ENCODE results near the gene GLI2. TPM values are rescaled to one million over a fixed set of nuclear protein-coding genes. Genes with fewer than 3 reads are reported as not detected.
A peak's percentile ranks its signal among the peaks of the same experiment; 100 is the strongest.

The GLI2 gene
- total and polyA plus RNA-seq, 2 of the 8 experiments (the other 6 are each of a cell fraction or from before 2014, with no cell fraction given): 18.4 to 46.9 TPM

- Histone ChIP-seq H3K56ac (replicated peaks; ENCODE audit: insufficient read length, low read depth, low read length) (no peak overlapping the region), H4K91ac (replicated peaks; ENCODE audit: insufficient read length, low read length) (no peak overlapping the region), H3K23me2 (ENCODE audit: low read depth, low read length) (no peaks in the 10 kb centered on the region; the same call in 1 of the 2 replicates), H4K8ac (ENCODE audit: extremely low read depth, insufficient read depth, low read length) (no peak overlapping the region), H3K18ac (ENCODE audit: extremely low read depth, low read length) (no peak overlapping the region), H3K79me1 (ENCODE audit: low read depth, low read length) (peaks cover 46% of the 10 kb centered on the region), H3K9me3 (ENCODE audit: insufficient read depth in 2 of 2, low read depth in 1 of 2, low read length in 1 of 2) (no peaks in the 10 kb centered on the region), H2BK12ac (ENCODE audit: low read depth, low read length) (no peak overlapping the region), H3K9ac (replicated peaks in 1 of 4; ENCODE audit: extremely low read depth in 1 of 4, low read depth in 3 of 4, low read length in 3 of 4) (no peak overlapping the region; a peak in 1 of 7 replicates), H2BK15ac (ENCODE audit: low read length) (peak overlapping the region; percentile 25; the same call in 1 of the 2 replicates), H2AK5ac (ENCODE audit: low read depth, low read length) (no peak overlapping the region), H2BK5ac (ENCODE audit: low read depth, low read length) (peak overlapping the region; percentile 78; the same call in 1 of the 2 replicates), H4K5ac (ENCODE audit: insufficient read length, low read depth, low read length) (no peak overlapping the region), H3K36me3 (ENCODE audit: control insufficient read depth in 2 of 4, insufficient read depth in 4 of 4, low read length in 3 of 4) (no peaks in the 10 kb centered on the region), H2BK20ac (ENCODE audit: low read length) (peak overlapping the region; percentile 35; the same call in 1 of the 2 replicates), H3K27ac (ENCODE audit: low read depth, low read length) (no peak overlapping the region), H3K23ac (ENCODE audit: insufficient read length) (no peak overlapping the region), H3K27me3 (replicated peaks in 1 of 4; ENCODE audit: control insufficient read depth in 3 of 4, extremely low read depth in 1 of 4, insufficient read depth in 3 of 4, low read length in 3 of 4) (no peaks in the 10 kb centered on the region), H2AFZ (ENCODE audit: low read length) (no peak overlapping the region), H3K4me3 (ENCODE audit: extremely low read depth in 1 of 4, insufficient read depth in 2 of 4, low read depth in 3 of 4, low read length in 4 of 4) (no peak overlapping the region), H4K20me1 (replicated peaks in 1 of 2; ENCODE audit: control insufficient read depth in 1 of 2, insufficient read depth in 2 of 2, low read length in 2 of 2) (peaks cover 31 to 60% of the 10 kb centered on the region in 2 experiments), H3K4me1 (replicated peaks in 1 of 4; ENCODE audit: control insufficient read depth in 3 of 4, insufficient read depth in 4 of 4, low read length in 3 of 4) (peaks cover 16 to 46% (median 27%) of the 10 kb centered on the region in 4 experiments), H3K79me2 (ENCODE audit: control insufficient read depth in 1 of 2, insufficient read depth in 2 of 2, low read length in 2 of 2) (peaks cover 13 to 99% of the 10 kb centered on the region in 2 experiments), H3K4me2 (ENCODE audit: insufficient read depth in 1 of 2, low read depth in 2 of 2, low read length in 2 of 2) (peak overlapping the region in 1 of 2 experiments; percentile 6; a peak in 1 of 4 replicates), H3K4ac (replicated peaks; ENCODE audit: insufficient read length, low read depth, low read length) (no peak overlapping the region), H2BK120ac (replicated peaks; ENCODE audit: low read depth, low read length) (no peak overlapping the region), H3K14ac (ENCODE audit: insufficient read length) (no peak overlapping the region)
- POLR2A ChIA-PET (ENCODE audit: partially characterized antibody): interaction anchor here (4.8 kb wide), 1 partner anchor 12 kb away, joined by 31 read pairs; no protein-coding TSS in a partner anchor
- WGBS, 2 experiments (ENCODE audit: extremely low coverage in 1 of 2, insufficient coverage in 1 of 2, insufficient read length in 1 of 2, insufficient replicate concordance in 2 of 2, low coverage in 1 of 2, low lambda C conversion rate in 2 of 2, missing lambda C conversion rate in 1 of 2): 87% methylated on average over 15 of the region's 17 CpGs; no CpG with 5 or more reads in 1 of the 2 experiments
- TF ChIP-seq CEBPB (IDR thresholded peaks at IDR 0.05; ENCODE audit: low read depth, low read length) (no peak), POLR2A (IDR thresholded peaks at IDR 0.05; ENCODE audit: control extremely low read depth in 1 of 2, low read depth in 2 of 2, low read length in 2 of 2) (no peak), EGR1 (IDR thresholded peaks at IDR 0.05; ENCODE audit: borderline replicate concordance, low read depth, low read length) (no peak), SAP30 (IDR thresholded peaks at IDR 0.05; ENCODE audit: insufficient read depth, insufficient replicate concordance, low read length) (no peak)
- TF ChIP-seq, protein P1, sequence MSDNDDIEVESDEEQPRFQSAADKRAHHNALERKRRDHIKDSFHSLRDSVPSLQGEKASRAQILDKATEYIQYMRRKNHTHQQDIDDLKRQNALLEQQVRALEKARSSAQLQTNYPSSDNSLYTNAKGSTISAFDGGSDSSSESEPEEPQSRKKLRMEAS (IDR thresholded peaks at IDR 0.05): 0 out of 2 replicates have a peak, but pooled peaks have one; percentile 28
- CTCF ChIA-PET (ENCODE audit: partially characterized antibody): interaction anchor here (0.7 to 2.5 kb wide), 7 partner anchors 11 to 297 kb away, joined by 3 to 9 read pairs (median 3); no protein-coding TSS in a partner anchor
- no peak for FAIRE-seq
- no peak for DNase-seq (ENCODE audit: low read depth in 1 of 2, low spot score in 2 of 2)
These were observed 37.6 kb downstream of the GLI2 start for GRCh38 chr2:120773186-120773800.

All from H1 (cell line).